Neural cell (in vitro differentiated cells): ENCODE measurements around the gene BPI. TPM values are rescaled to one million over a fixed set of nuclear protein-coding genes. Genes with fewer than 3 reads are reported as not detected.
"Not testable (repeated sequence)": the region's sequence is repeated elsewhere in the genome, so short reads cannot be mapped to it uniquely, and the experiment has no call there.

Source experiments
- H2AFZ ChIP-seq: fragments of 200-600, 300-800 bp; sonication (generic), shearing (Covaris generic); 2 replicates; pipeline ENCODE4 v1.6.0; 2014; ENCODE audit warnings: low read depth, mild to moderate bottlenecking, antibody characterized with exemption, low read length, moderate library complexity
- H3F3A ChIP-seq: fragments of 200-600 bp; shearing (Covaris generic); 2 replicates; pipeline ENCODE4 v1.6.1; 2016; ENCODE audit warnings: mild to moderate bottlenecking, moderate library complexity, mixed read lengths, antibody characterized with exemption, low read length; ENCODE audit not compliant: insufficient read depth, poor library complexity, severe bottlenecking
- H3K27ac ChIP-seq: fragments of 200-600, 300-800 bp; sonication (generic), shearing (Covaris generic); 2 replicates; pipeline ENCODE4 v1.5.1; 2014; ENCODE audit warnings: mild to moderate bottlenecking, low read length, moderate library complexity
- H3K27me3 ChIP-seq: fragments of 300-800, 200-600 bp; sonication (generic), shearing (Covaris generic); 2 replicates; pipeline ENCODE4 v1.6.0; 2014; ENCODE audit warnings: mild to moderate bottlenecking, low read depth, low read length, moderate library complexity; ENCODE audit not compliant: insufficient read depth
- H3K36me3 ChIP-seq: fragments of 300-800, 200-600 bp; sonication (generic), shearing (Covaris generic); 2 replicates; pipeline ENCODE4 v1.5.1; 2014; ENCODE audit warnings: mild to moderate bottlenecking, antibody characterized with exemption, low read length, moderate library complexity; ENCODE audit not compliant: insufficient read depth
- H3K4me2 ChIP-seq: fragments of 300-800, 200-600 bp; sonication (generic), shearing (Covaris generic); 2 replicates; pipeline ENCODE4 v1.6.0; 2014; ENCODE audit warnings: mild to moderate bottlenecking, low read length
- H3K4me3 ChIP-seq: fragments of 300-800, 200-600 bp; sonication (generic), shearing (Covaris generic); 2 replicates; pipeline ENCODE4 v1.5.1; 2014; ENCODE audit warnings: mild to moderate bottlenecking, low read length, moderate library complexity
- H3K79me2 ChIP-seq: fragments of 200-600 bp; shearing (Covaris generic); replicated peaks from 2 replicates; pipeline ENCODE4 v1.6.0; 2014; ENCODE audit warnings: mild to moderate bottlenecking, low read length, moderate library complexity; ENCODE audit not compliant: insufficient read depth
- H3K9ac ChIP-seq: fragments of 300-800, 200-600 bp; sonication (generic), shearing (Covaris generic); 2 replicates; pipeline ENCODE4 v1.6.1; 2016; ENCODE audit warnings: mild to moderate bottlenecking, low read length, mixed read lengths
- H3K9me2 ChIP-seq: fragments of 200-600 bp; shearing (Covaris generic); 2 replicates; pipeline ENCODE4 v1.6.1; 2016; ENCODE audit warnings: mild to moderate bottlenecking, low read length, mixed read lengths; ENCODE audit not compliant: insufficient read depth
- H3K9me3 ChIP-seq: fragments of 200-600, 300-800 bp; sonication (generic), shearing (Covaris generic); 2 replicates; pipeline ENCODE4 v1.6.1; 2016; ENCODE audit warnings: mild to moderate bottlenecking, mixed run types, low read length, moderate library complexity, mixed read lengths
- H4K20me1 ChIP-seq: fragments of 200-600 bp; shearing (Covaris generic); 2 replicates; pipeline ENCODE4 v1.6.1; 2016; ENCODE audit warnings: mild to moderate bottlenecking, mixed run types; ENCODE audit not compliant: insufficient read depth
- EP300 ChIP-seq: fragments of 450-650 bp; conservative IDR thresholded peaks from 2 replicates; pipeline ENCODE4 v1.6.1; 2014; ENCODE audit warnings: antibody characterized with exemption, mild to moderate bottlenecking, moderate library complexity; ENCODE audit not compliant: poor library complexity, severe bottlenecking
- EZH2 ChIP-seq: fragments of 200-600, 300-800 bp; shearing (Covaris generic), sonication (generic); IDR thresholded peaks from 2 replicates; pipeline ENCODE4 v1.6.1; 2014; ENCODE audit warnings: antibody characterized with exemption, low read length, borderline replicate concordance, mild to moderate bottlenecking; ENCODE audit not compliant: insufficient read depth, poor library complexity, severe bottlenecking
- MXI1 ChIP-seq: fragments of 450-650 bp; conservative IDR thresholded peaks from 2 replicates; pipeline ENCODE4 v1.6.1; 2014; ENCODE audit warnings: antibody characterized with exemption, mild to moderate bottlenecking; ENCODE audit not compliant: poor library complexity, severe bottlenecking
- POLR2AphosphoS5 ChIP-seq: IDR thresholded peaks from 2 replicates; pipeline ENCODE4 v1.6.1; 2012
- RAD21 ChIP-seq: fragments of 450-650 bp; conservative IDR thresholded peaks from 2 replicates; pipeline ENCODE4 v1.6.1; 2014; ENCODE audit warnings: antibody characterized with exemption, mild to moderate bottlenecking, moderate library complexity
- REST ChIP-seq: IDR thresholded peaks from 2 replicates; pipeline ENCODE4 v1.6.1; 2012; ENCODE audit warnings: borderline replicate concordance
- SMC3 ChIP-seq: fragments of 450-650 bp; conservative IDR thresholded peaks from 2 replicates; pipeline ENCODE4 v1.6.1; 2014; ENCODE audit warnings: antibody characterized with exemption, mild to moderate bottlenecking, moderate library complexity; ENCODE audit not compliant: poor library complexity
- TAF1 ChIP-seq: IDR thresholded peaks from 2 replicates; pipeline ENCODE4 v1.6.1; 2012; ENCODE audit warnings: low read depth
- polyA plus RNA-seq: library from polyadenylated mRNA; depleted of rRNA; stranded (reverse); fragments of >200 nt; gene quantifications from 2 replicates; pipeline ENCODE4 v1.2.3, GENCODE V29; 2014
- TF ChIP-seq, protein P1 (sequence below): fragments of 450-650 bp; IDR thresholded peaks from 2 replicates; pipeline ENCODE4 v1.5.1; 2014; ENCODE audit warnings: antibody characterized with exemption, mild to moderate bottlenecking, moderate library complexity; ENCODE audit not compliant: poor library complexity, severe bottlenecking

The BPI gene
- polyA plus RNA-seq, 1 donor from 2014 or later = not detected

DNA sequence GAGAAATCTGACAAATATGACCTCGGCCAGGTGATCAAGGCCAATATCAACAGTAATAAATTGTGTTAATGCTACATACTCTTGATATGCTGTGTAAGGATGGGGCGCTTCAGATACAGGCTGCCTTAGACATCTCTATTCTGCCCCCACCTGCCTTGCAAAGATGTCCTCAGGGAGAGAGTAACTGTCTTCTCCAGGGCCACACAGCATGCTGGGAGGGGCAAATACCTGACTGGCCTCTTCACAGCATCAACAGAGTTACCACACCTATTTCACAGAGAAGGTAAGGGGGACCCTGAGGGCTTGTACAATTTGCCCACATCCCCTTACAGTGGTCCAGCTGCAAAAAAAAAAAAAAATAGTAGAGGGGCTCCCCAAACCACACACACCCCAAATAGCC is 26.3 kb upstream of the BPI start:
- H3K4me3 ChIP-seq = no peak overlapping the region
- no peaks in the 10 kb centered on the region for H3K27me3 ChIP-seq
- no peaks in the 10 kb centered on the region for H3K9me2 ChIP-seq
- no peak overlapping the region for H3K4me2 ChIP-seq
- H3K27ac ChIP-seq = no peak overlapping the region
- no peaks in the 10 kb centered on the region for H3K9me3 ChIP-seq
- H3F3A ChIP-seq = no peaks in the 10 kb centered on the region
- no peaks in the 10 kb centered on the region for H4K20me1 ChIP-seq
- no peak overlapping the region for H3K9ac ChIP-seq
- H3K36me3 ChIP-seq = no peaks in the 10 kb centered on the region
- no peaks in the 10 kb centered on the region for H3K79me2 ChIP-seq
- no peak overlapping the region for H2AFZ ChIP-seq
- TF ChIP-seq EZH2 = no peak
- TF ChIP-seq, protein P1, sequence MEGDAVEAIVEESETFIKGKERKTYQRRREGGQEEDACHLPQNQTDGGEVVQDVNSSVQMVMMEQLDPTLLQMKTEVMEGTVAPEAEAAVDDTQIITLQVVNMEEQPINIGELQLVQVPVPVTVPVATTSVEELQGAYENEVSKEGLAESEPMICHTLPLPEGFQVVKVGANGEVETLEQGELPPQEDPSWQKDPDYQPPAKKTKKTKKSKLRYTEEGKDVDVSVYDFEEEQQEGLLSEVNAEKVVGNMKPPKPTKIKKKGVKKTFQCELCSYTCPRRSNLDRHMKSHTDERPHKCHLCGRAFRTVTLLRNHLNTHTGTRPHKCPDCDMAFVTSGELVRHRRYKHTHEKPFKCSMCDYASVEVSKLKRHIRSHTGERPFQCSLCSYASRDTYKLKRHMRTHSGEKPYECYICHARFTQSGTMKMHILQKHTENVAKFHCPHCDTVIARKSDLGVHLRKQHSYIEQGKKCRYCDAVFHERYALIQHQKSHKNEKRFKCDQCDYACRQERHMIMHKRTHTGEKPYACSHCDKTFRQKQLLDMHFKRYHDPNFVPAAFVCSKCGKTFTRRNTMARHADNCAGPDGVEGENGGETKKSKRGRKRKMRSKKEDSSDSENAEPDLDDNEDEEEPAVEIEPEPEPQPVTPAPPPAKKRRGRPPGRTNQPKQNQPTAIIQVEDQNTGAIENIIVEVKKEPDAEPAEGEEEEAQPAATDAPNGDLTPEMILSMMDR = no peak
- TF ChIP-seq MXI1 = no peak
- TF ChIP-seq POLR2AphosphoS5 = no peak
- no peak for TF ChIP-seq EP300
- no peak for TF ChIP-seq TAF1
- TF ChIP-seq RAD21 = no peak
- no peak for TF ChIP-seq SMC3
- no peak for TF ChIP-seq REST

- Histone ChIP-seq H2AFZ (no peak overlapping the region), H3F3A (no peaks in the 10 kb centered on the region), H3K36me3 (no peaks in the 10 kb centered on the region), H3K9me2 (no peaks in the 10 kb centered on the region), H4K20me1 (no peaks in the 10 kb centered on the region), H3K27me3 (no peaks in the 10 kb centered on the region), H3K27ac (no peak overlapping the region), H3K4me2 (no peak overlapping the region), H3K79me2 (no peaks in the 10 kb centered on the region), H3K4me3 (no peak overlapping the region), H3K9me3 (no peaks in the 10 kb centered on the region), H3K9ac (no peak overlapping the region)
- no peak for TF ChIP-seq EZH2
Measured at GRCh38 chr20:38278131-38278530, 25.8 kb upstream of the BPI start.

GRCh38 chr20:38278763-38279162 is 25.2 kb upstream of the BPI start:
- Histone ChIP-seq H3K9me3 (no peaks in the 10 kb centered on the region), H4K20me1 (no peaks in the 10 kb centered on the region), H3F3A (no peaks in the 10 kb centered on the region), H3K4me3 (no peak overlapping the region), H3K79me2 (no peaks in the 10 kb centered on the region), H3K4me2 (no peak overlapping the region), H3K27me3 (no peaks in the 10 kb centered on the region), H3K9ac (no peak overlapping the region), H3K36me3 (no peaks in the 10 kb centered on the region), H2AFZ (no peak overlapping the region), H3K9me2 (no peaks in the 10 kb centered on the region), H3K27ac (no peak overlapping the region)
- no peak for TF ChIP-seq SMC3
- TF ChIP-seq MXI1 = no peak
- no peak for TF ChIP-seq EZH2

GRCh38 chr20:38281176-38281915 is 22.6 kb upstream of the BPI start:
- H3K27ac ChIP-seq, H3K9ac ChIP-seq, H3K79me2 ChIP-seq, H2AFZ ChIP-seq, H3F3A ChIP-seq, H3K27me3 ChIP-seq, H3K4me2 ChIP-seq, H3K9me3 ChIP-seq, H3K9me2 ChIP-seq, H4K20me1 ChIP-seq, H3K36me3 ChIP-seq, H3K4me3 ChIP-seq: not testable (repeated sequence)
